Upper lobe of left lung (tissue), 6 donors: ENCODE data around the gene ZBTB17. TPM values are rescaled to one million over a fixed set of nuclear protein-coding genes. Genes with fewer than 3 reads are reported as not detected.

Experiments
- ATAC-seq, 2 donors: fragments of 200-7000 bp; cut with Tn5 transposase; one replicate each; pipeline ENCODE4 v1.9.1; 2022; ENCODE audit warnings: mild to moderate bottlenecking in 2 of 2, moderate library complexity in 2 of 2; ENCODE audit not compliant: low FRiP score in 2 of 2
- DNase-seq, 2 donors: peaks; one replicate each; pipeline ENCODE4 v3.0.0-alpha.2; 2019 to 2020
- H3K27ac ChIP-seq, 4 donors: fragments of 200-600 bp; sonication (generic); one replicate each; pipeline ENCODE4 v1.5.1; 2016 to 2019
- H3K27me3 ChIP-seq, 4 donors: fragments of 200-600 bp; sonication (generic); one replicate each; pipeline ENCODE4 v1.5.1; 2017 to 2019
- H3K36me3 ChIP-seq, 4 donors: fragments of 200-600 bp; sonication (generic); one replicate each; pipeline ENCODE4 v1.5.1; 2016 to 2019
- H3K4me1 ChIP-seq, 4 donors: fragments of 200-600 bp; sonication (generic); one replicate each; pipeline ENCODE4 v1.5.1; 2018 to 2019
- H3K4me3 ChIP-seq, 4 donors: fragments of 200-600 bp; sonication (generic); one replicate each; pipeline ENCODE4 v1.5.1; 2017 to 2019; ENCODE audit warnings: mild to moderate bottlenecking in 2 of 4, moderate library complexity in 1 of 4
- H3K9me3 ChIP-seq, 4 donors: fragments of 200-600 bp; sonication (generic); one replicate each; pipeline ENCODE4 v1.5.1; 2018 to 2019
- CTCF ChIP-seq, 6 experiments: fragments of 450-650 bp in 4 of 6; fragments of 200-600 bp in 2 of 6; sonication (generic) in 2 of 6; IDR thresholded peaks; one replicate each; pipeline ENCODE4 v1.5.1; 2016 to 2019; ENCODE audit warnings: antibody characterized with exemption in 6 of 6
- EP300 ChIP-seq, 4 donors: sonication (generic); formaldehyde crosslinking; IDR thresholded peaks; one replicate each; pipeline ENCODE4 v1.5.1; 2017; ENCODE audit warnings: antibody characterized with exemption in 4 of 4, control low read depth in 2 of 4
- POLR2A ChIP-seq, 4 donors: fragments of 450-650 bp; IDR thresholded peaks; one replicate each; pipeline ENCODE4 v1.5.1; 2016 to 2017; ENCODE audit warnings: antibody characterized with exemption in 4 of 4, mild to moderate bottlenecking in 2 of 4
- POLR2AphosphoS5 ChIP-seq, 2 donors: sonication (generic); formaldehyde crosslinking; IDR thresholded peaks; one replicate each; pipeline ENCODE4 v1.5.1; 2017; ENCODE audit warnings: antibody characterized with exemption in 2 of 2
- WGBS, 2 donors: methylation state at CpG; one replicate each; pipeline ENCODE4 v1.1.5; 2017 to 2018; 5-methylcytosine and 5-hydroxymethylcytosine counted together
- total RNA-seq, 6 donors: library from RNA; depleted of rRNA in 4 of 6; stranded (reverse); fragments of >200 nt in 4 of 6; gene quantifications; one replicate each; pipeline versions ENCODE4 v1.1.0 to v1.2.1, GENCODE V29; 2016 to 2021
- donor health status: DM: no; HTN: no; CAD: no; lungs with moderate emphysema.
- donor health status: DM: no; HTN: yes; CAD: no; lungs with severe emphysema.

The ZBTB17 gene
- total RNA-seq, 6 donors from 2014 or later = 34.1 to 94.2 (median 42.9) TPM

GRCh38 chr1:15911927-15912326 is 64.0 kb downstream of the ZBTB17 start:
- H3K27me3 ChIP-seq = no peaks in the 10 kb centered on the region
- H3K9me3 ChIP-seq = no peaks in the 10 kb centered on the region
- peaks cover 13 to 66% (median 37%) of the 10 kb centered on the region in 4 donors for H3K36me3 ChIP-seq
- no peak overlapping the region for H3K27ac ChIP-seq
- peaks cover 5 to 19% (median 14%) of the 10 kb centered on the region in 4 donors for H3K4me1 ChIP-seq
- no peak overlapping the region for H3K4me3 ChIP-seq
- whole genome bisulfite sequencing, 2 donors = 76 to 83% methylated on average over 2 of the region's 2 CpGs
- ATAC-seq (no peak), DNase-seq (no peak)
- TF ChIP-seq POLR2A (IDR thresholded peaks at IDR 0.05) (no peak), POLR2AphosphoS5 (IDR thresholded peaks at IDR 0.05) (no peak), EP300 (IDR thresholded peaks at IDR 0.05) (no peak), CTCF (IDR thresholded peaks at IDR 0.05) (no peak)

GRCh38 chr1:15911141-15911540 is 64.8 kb downstream of the ZBTB17 start:
- Histone ChIP-seq H3K9me3 (no peaks in the 10 kb centered on the region), H3K4me3 (no peak overlapping the region), H3K27me3 (no peaks in the 10 kb centered on the region), H3K27ac (no peak overlapping the region), H3K4me1 (peaks cover 0 to 11% (median 8%) of the 10 kb centered on the region in 4 donors), H3K36me3 (peaks cover 13 to 58% (median 34%) of the 10 kb centered on the region in 4 donors)
- no peak for ATAC-seq
- 100% methylated on average over 1 of the region's 1 CpG for WGBS, 2 donors
- DNase-seq = no peak
- TF ChIP-seq EP300 (IDR thresholded peaks at IDR 0.05) (no peak), POLR2A (IDR thresholded peaks at IDR 0.05) (no peak), CTCF (IDR thresholded peaks at IDR 0.05) (no peak), POLR2AphosphoS5 (IDR thresholded peaks at IDR 0.05) (no peak)

GRCh38 chr1:15908597-15908996 is 67.3 kb downstream of the ZBTB17 start:
- H3K27ac ChIP-seq = no peak overlapping the region
- no peaks in the 10 kb centered on the region for H3K27me3 ChIP-seq
- TF ChIP-seq EP300 (IDR thresholded peaks at IDR 0.05) (no peak), POLR2AphosphoS5 (IDR thresholded peaks at IDR 0.05) (no peak), POLR2A (IDR thresholded peaks at IDR 0.05) (no peak), CTCF (IDR thresholded peaks at IDR 0.05) (no peak)
- ATAC-seq (no peak), DNase-seq (no peak)
- WGBS, 2 donors = 97% methylated on average over 4 of the region's 4 CpGs
- peaks cover 13 to 53% (median 27%) of the 10 kb centered on the region in 4 donors for H3K36me3 ChIP-seq
- H3K4me1 ChIP-seq = peaks cover 0 to 7% (median 2%) of the 10 kb centered on the region in 4 donors
- H3K4me3 ChIP-seq = no peak overlapping the region
- no peaks in the 10 kb centered on the region for H3K9me3 ChIP-seq

- no peak overlapping the region for H3K27ac ChIP-seq
- H3K36me3 ChIP-seq = peaks cover 0 to 12% (median 0%) of the 10 kb centered on the region in 4 donors
- no peak for TF ChIP-seq POLR2AphosphoS5 (IDR thresholded peaks at IDR 0.05)
- TF ChIP-seq CTCF (IDR thresholded peaks at IDR 0.05) = no peak
- no peak for TF ChIP-seq POLR2A (IDR thresholded peaks at IDR 0.05)
- no peak for TF ChIP-seq EP300 (IDR thresholded peaks at IDR 0.05)
- no peak overlapping the region for H3K4me3 ChIP-seq
- H3K4me1 ChIP-seq = peaks cover 8 to 24% (median 15%) of the 10 kb centered on the region in 4 donors
- DNase-seq = no peak
- ATAC-seq = no peak
- no peaks in the 10 kb centered on the region for H3K9me3 ChIP-seq
- 70 to 73% methylated on average over 3 of the region's 3 CpGs for WGBS, 2 donors
- no peaks in the 10 kb centered on the region for H3K27me3 ChIP-seq
Measured at GRCh38 chr1:15902882-15903281, 73.0 kb downstream of the ZBTB17 start.

- TF ChIP-seq POLR2AphosphoS5 (IDR thresholded peaks at IDR 0.05) (no peak), EP300 (IDR thresholded peaks at IDR 0.05) (no peak)
- no peak overlapping the region for H3K4me3 ChIP-seq
- 66 to 68% methylated on average over 8 of the region's 8 CpGs for WGBS, 2 donors
- H3K27ac ChIP-seq = peak overlapping the region in 2 of 4 donors; percentile 27 to 32
- peaks cover 0 to 12% (median 0%) of the 10 kb centered on the region in 4 donors for H3K36me3 ChIP-seq
- no peaks in the 10 kb centered on the region for H3K9me3 ChIP-seq
- ATAC-seq (peak in 1 of 2 donors; percentile 81), DNase-seq (peak in 1 of 2 donors; percentile 63)
- no peaks in the 10 kb centered on the region for H3K27me3 ChIP-seq
- H3K4me1 ChIP-seq = peaks cover 8 to 24% (median 18%) of the 10 kb centered on the region in 4 donors
Measured at GRCh38 chr1:15900662-15901279, 75.1 kb downstream of the ZBTB17 start.
